Liver (tissue), 9 donors: ENCODE data around the gene TMEM132E. TPM values are rescaled to one million over a fixed set of nuclear protein-coding genes. Genes with fewer than 3 reads are reported as not detected.

Experiments used
- DNase-seq: peaks from one replicate; pipeline ENCODE4 v3.0.0-alpha.2; 2017; ENCODE audit warnings: low spot score
- H3K27ac ChIP-seq, 2 donors: one replicate each; pipeline ENCODE4 v1.7.0; 2013; ENCODE audit warnings: inconsistent platforms in 2 of 2, low read length in 2 of 2, control low read depth in 1 of 2, low read depth in 1 of 2, mild to moderate bottlenecking in 1 of 2
- H3K27me3 ChIP-seq, 4 donors: one replicate each; pipeline versions ENCODE4 v1.6.1 to v1.7.0; 2013; ENCODE audit warnings: low read length in 3 of 4, inconsistent platforms in 1 of 4, mild to moderate bottlenecking in 1 of 4, moderate library complexity in 1 of 4; ENCODE audit not compliant: control insufficient read depth in 4 of 4, insufficient read depth in 4 of 4
- H3K36me3 ChIP-seq, 4 donors: one replicate each; pipeline versions ENCODE4 v1.6.1 to v1.7.0; 2013; ENCODE audit warnings: low read length in 3 of 4, mild to moderate bottlenecking in 3 of 4, low read depth in 1 of 4, moderate library complexity in 1 of 4; ENCODE audit not compliant: control insufficient read depth in 4 of 4, insufficient read depth in 3 of 4
- H3K4me1 ChIP-seq, 4 donors: one replicate each; pipeline versions ENCODE4 v1.6.1 to v1.7.0; 2013; ENCODE audit warnings: low read length in 3 of 4, mild to moderate bottlenecking in 3 of 4, moderate library complexity in 1 of 4; ENCODE audit not compliant: control insufficient read depth in 4 of 4, insufficient read depth in 4 of 4
- H3K4me3 ChIP-seq, 3 donors: one replicate each; pipeline versions ENCODE4 v1.6.1 to v1.7.0; 2013; ENCODE audit warnings: low read length in 3 of 3, control low read depth in 1 of 3, low read depth in 1 of 3, mild to moderate bottlenecking in 1 of 3
- H3K9ac ChIP-seq, 2 donors: one replicate each; pipeline ENCODE4 v1.7.0; 2013; ENCODE audit warnings: low read length in 2 of 2, mild to moderate bottlenecking in 2 of 2, moderate library complexity in 2 of 2, control low read depth in 1 of 2, low read depth in 1 of 2
- H3K9me3 ChIP-seq, 4 donors: one replicate each; pipeline versions ENCODE4 v1.6.1 to v1.7.0; 2013; ENCODE audit warnings: low read length in 3 of 4; ENCODE audit not compliant: control insufficient read depth in 4 of 4
- ATF3 ChIP-seq: IDR thresholded peaks from 2 replicates; pipeline ENCODE4 v1.6.1; 2016; ENCODE audit warnings: antibody characterized with exemption
- FOXA2 ChIP-seq: IDR thresholded peaks from 2 replicates; pipeline ENCODE4 v1.6.1; 2016; ENCODE audit warnings: antibody characterized with exemption
- NR2F2 ChIP-seq: IDR thresholded peaks from 2 replicates; pipeline ENCODE4 v1.6.1; 2016; ENCODE audit warnings: antibody characterized with exemption
- RAD21 ChIP-seq, 2 donors: IDR thresholded peaks; 2 replicates each; pipeline ENCODE4 v1.6.1; 2016; ENCODE audit warnings: antibody characterized with exemption in 2 of 2, mild to moderate bottlenecking in 2 of 2
- REST ChIP-seq: IDR thresholded peaks from 2 replicates; pipeline ENCODE4 v1.6.1; 2016; ENCODE audit warnings: antibody characterized with exemption, mild to moderate bottlenecking
- RXRA ChIP-seq, 2 donors: IDR thresholded peaks; 2 replicates each; pipeline ENCODE4 v1.6.1; 2017 to 2018; ENCODE audit warnings: antibody characterized with exemption in 2 of 2, mild to moderate bottlenecking in 1 of 2
- YY1 ChIP-seq: IDR thresholded peaks from 2 replicates; pipeline ENCODE4 v1.6.1; 2016; ENCODE audit warnings: antibody characterized with exemption, mild to moderate bottlenecking
- WGBS: extraction: QIAGEN DNeasy Blood & Tissue Kit; methylation state at CpG from one replicate; pipeline ENCODE4 v1.1.7; 2013; 5-methylcytosine and 5-hydroxymethylcytosine counted together
- polyA plus RNA-seq, 2 donors: library from polyadenylated mRNA; stranded (reverse) in 1 of 2; unstranded in 1 of 2; fragments of 200-250 nt in 1 of 2; fragments of >200 nt in 1 of 2; fragmentation: Nextera tagmentation in 1 of 2; extraction: Ambion mirVana in 1 of 2; gene quantifications; one replicate each; pipeline versions ENCODE4 v1.2.1 to v1.2.3, GENCODE V29; 2013 to 2015
- total RNA-seq, 2 donors: library from RNA; depleted of rRNA; stranded (reverse); fragments of >200 nt; gene quantifications; one replicate each; pipeline ENCODE4 v1.2.3, GENCODE V29; 2014
- TF ChIP-seq, protein P1 (sequence below): fragments of 150-350 bp; IDR thresholded peaks from 2 replicates; pipeline ENCODE4 v1.5.1; 2017; ENCODE audit warnings: improper control_type of control experiment, low read depth, low read length; ENCODE audit not compliant: missing input control
- TF ChIP-seq, protein P2 (sequence below): IDR thresholded peaks from 2 replicates; pipeline ENCODE4 v1.6.1; 2016; ENCODE audit warnings: antibody characterized with exemption
- TF ChIP-seq, protein P3 (sequence below): IDR thresholded peaks from 2 replicates; pipeline ENCODE4 v1.6.1; 2016; ENCODE audit warnings: antibody characterized with exemption
- donor health status: healthy.
- donor health status: healthy.
- donor health status: healthy.
- donor health status: healthy.
- donor health status: healthy.

Gene TMEM132E
- total and polyA plus RNA-seq, 4 donors = 0.25 to 1.2 (median 0.46) TPM; not detected in 1

DNA sequence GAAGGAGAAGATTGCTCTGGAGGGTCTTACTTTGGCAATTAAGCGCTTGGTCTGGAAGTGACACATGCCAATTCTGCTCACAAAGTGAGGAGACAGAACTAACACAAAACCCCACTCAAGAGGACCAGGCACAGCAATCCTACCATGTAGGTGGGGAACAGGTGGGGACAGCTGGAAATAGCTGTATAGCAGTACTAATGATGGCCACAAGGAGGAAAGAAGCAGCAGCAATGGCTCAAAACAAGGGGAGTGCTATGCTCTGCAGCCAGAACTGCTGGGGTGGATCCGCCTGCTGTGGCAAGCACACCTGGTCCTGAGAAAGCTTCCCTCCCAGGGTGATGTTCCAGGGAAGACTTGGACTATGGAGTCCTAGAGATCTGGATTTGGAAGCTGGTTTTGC, 17.0 kb upstream of the TMEM132E start:
- Histone ChIP-seq H3K4me3 (no peak overlapping the region), H3K27me3 (peaks cover 0 to 6% (median 2%) of the 10 kb centered on the region in 4 donors), H3K9ac (no peak overlapping the region), H3K9me3 (no peaks in the 10 kb centered on the region), H3K27ac (no peak overlapping the region), H3K36me3 (no peaks in the 10 kb centered on the region), H3K4me1 (no peaks in the 10 kb centered on the region)
- 37% methylated on average over 2 of the region's 2 CpGs for WGBS
- no peak for DNase-seq
- no peak for TF ChIP-seq RXRA (IDR thresholded peaks at IDR 0.05)
- TF ChIP-seq, protein P1, sequence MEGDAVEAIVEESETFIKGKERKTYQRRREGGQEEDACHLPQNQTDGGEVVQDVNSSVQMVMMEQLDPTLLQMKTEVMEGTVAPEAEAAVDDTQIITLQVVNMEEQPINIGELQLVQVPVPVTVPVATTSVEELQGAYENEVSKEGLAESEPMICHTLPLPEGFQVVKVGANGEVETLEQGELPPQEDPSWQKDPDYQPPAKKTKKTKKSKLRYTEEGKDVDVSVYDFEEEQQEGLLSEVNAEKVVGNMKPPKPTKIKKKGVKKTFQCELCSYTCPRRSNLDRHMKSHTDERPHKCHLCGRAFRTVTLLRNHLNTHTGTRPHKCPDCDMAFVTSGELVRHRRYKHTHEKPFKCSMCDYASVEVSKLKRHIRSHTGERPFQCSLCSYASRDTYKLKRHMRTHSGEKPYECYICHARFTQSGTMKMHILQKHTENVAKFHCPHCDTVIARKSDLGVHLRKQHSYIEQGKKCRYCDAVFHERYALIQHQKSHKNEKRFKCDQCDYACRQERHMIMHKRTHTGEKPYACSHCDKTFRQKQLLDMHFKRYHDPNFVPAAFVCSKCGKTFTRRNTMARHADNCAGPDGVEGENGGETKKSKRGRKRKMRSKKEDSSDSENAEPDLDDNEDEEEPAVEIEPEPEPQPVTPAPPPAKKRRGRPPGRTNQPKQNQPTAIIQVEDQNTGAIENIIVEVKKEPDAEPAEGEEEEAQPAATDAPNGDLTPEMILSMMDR = peak; percentile 14
- TF ChIP-seq RAD21 (IDR thresholded peaks at IDR 0.05) = peak in 1 of 2 donors; percentile 36

DNA sequence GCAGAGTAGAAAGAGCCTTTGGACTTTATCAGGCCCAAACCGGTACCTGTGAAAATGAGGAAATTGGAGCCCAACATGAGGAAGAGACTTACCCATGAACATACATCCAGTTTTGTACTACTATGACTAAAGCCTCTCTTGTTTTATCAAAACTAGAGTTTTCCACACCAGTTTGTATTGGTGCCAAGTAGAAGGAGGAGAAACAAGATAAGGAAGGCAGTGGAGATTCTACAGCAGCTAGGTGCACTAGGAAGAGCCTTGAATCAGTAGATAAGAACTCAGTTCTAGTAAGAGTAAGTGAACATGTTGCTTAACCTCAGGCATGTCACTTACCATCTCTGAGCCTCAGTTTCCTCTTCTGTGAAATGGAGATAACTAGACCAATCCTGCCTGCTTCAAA, 13.7 kb upstream of the TMEM132E start:
- H3K9ac ChIP-seq = no peak overlapping the region
- H3K36me3 ChIP-seq = no peaks in the 10 kb centered on the region
- TF ChIP-seq, protein P2, sequence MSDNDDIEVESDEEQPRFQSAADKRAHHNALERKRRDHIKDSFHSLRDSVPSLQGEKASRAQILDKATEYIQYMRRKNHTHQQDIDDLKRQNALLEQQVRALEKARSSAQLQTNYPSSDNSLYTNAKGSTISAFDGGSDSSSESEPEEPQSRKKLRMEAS = no peak
- TF ChIP-seq REST (no peak), NR2F2 (no peak), YY1 (no peak), ATF3 (no peak), RXRA (IDR thresholded peaks at IDR 0.05) (no peak), FOXA2 (no peak)
- TF ChIP-seq, protein P3, sequence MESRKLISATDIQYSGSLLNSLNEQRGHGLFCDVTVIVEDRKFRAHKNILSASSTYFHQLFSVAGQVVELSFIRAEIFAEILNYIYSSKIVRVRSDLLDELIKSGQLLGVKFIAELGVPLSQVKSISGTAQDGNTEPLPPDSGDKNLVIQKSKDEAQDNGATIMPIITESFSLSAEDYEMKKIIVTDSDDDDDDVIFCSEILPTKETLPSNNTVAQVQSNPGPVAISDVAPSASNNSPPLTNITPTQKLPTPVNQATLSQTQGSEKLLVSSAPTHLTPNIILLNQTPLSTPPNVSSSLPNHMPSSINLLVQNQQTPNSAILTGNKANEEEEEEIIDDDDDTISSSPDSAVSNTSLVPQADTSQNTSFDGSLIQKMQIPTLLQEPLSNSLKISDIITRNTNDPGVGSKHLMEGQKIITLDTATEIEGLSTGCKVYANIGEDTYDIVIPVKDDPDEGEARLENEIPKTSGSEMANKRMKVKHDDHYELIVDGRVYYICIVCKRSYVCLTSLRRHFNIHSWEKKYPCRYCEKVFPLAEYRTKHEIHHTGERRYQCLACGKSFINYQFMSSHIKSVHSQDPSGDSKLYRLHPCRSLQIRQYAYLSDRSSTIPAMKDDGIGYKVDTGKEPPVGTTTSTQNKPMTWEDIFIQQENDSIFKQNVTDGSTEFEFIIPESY = no peak
- WGBS = 70% methylated on average over 1 of the region's 1 CpG
- H3K27me3 ChIP-seq = peaks cover 0 to 6% (median 3%) of the 10 kb centered on the region in 4 donors
- H3K9me3 ChIP-seq = no peaks in the 10 kb centered on the region
- no peaks in the 10 kb centered on the region for H3K4me1 ChIP-seq
- H3K4me3 ChIP-seq = no peak overlapping the region
- DNase-seq = no peak
- no peak overlapping the region for H3K27ac ChIP-seq
